Naive thymus-derived CD4-positive, alpha-beta T cell (primary cell): ENCODE measurements around the gene AXIN1. TPM values are rescaled to one million over a fixed set of nuclear protein-coding genes. Genes with fewer than 3 reads are reported as not detected.
A peak's percentile ranks its signal among the peaks of the same experiment; 100 is the strongest.

Source experiments
- ATAC-seq: fragments of 150-1000 bp; cut with Tn5 transposase; 2 replicates; pipeline ENCODE4 v1.10.0; 2021; ENCODE audit warnings: mild to moderate bottlenecking, moderate library complexity
- CTCF ChIA-PET: fragments of 350-600 bp; sonication (Branson Sonifier 250); formaldehyde crosslinking; loops from one replicate; lab custom pipeline; 2021; ENCODE audit warnings: antibody characterized with exemption; lab: Charles Lee
- POLR2A ChIA-PET: fragments of 350-600 bp; sonication (Branson Sonifier 250); formaldehyde crosslinking; loops from one replicate; lab custom pipeline; 2021; ENCODE audit warnings: antibody characterized with exemption, inconsistent platforms; lab: Charles Lee
- DNase-seq, 9 donors: peaks; one replicate each; pipeline versions ENCODE4 v3.0.0 to v3.0.0-alpha.2; 2020 to 2022; ENCODE audit warnings: mixed read lengths in 1 of 9
- H3K27ac ChIP-seq: one replicate; pipeline ENCODE4 v1.7.0; 2013; ENCODE audit warnings: mild to moderate bottlenecking, low read depth, low read length, moderate library complexity
- H3K27me3 ChIP-seq, 2 donors: one replicate each; pipeline ENCODE4 v1.7.0; 2013; ENCODE audit warnings: low read length in 2 of 2, mild to moderate bottlenecking in 2 of 2, moderate library complexity in 2 of 2; ENCODE audit not compliant: control insufficient read depth in 2 of 2, insufficient read depth in 2 of 2
- H3K36me3 ChIP-seq, 3 experiments: 1 replicate in 2 of 3; 2 replicates in 1 of 3; pipeline ENCODE4 v1.7.0; 2013; ENCODE audit warnings: low read length in 3 of 3, mild to moderate bottlenecking in 3 of 3, moderate library complexity in 1 of 3; ENCODE audit not compliant: insufficient read depth in 3 of 3, control insufficient read depth in 2 of 3
- H3K4me1 ChIP-seq, 2 donors: one replicate each; pipeline ENCODE4 v1.7.0; 2013; ENCODE audit warnings: low read length in 2 of 2, mild to moderate bottlenecking in 2 of 2, moderate library complexity in 1 of 2; ENCODE audit not compliant: control insufficient read depth in 2 of 2, insufficient read depth in 2 of 2
- H3K4me3 ChIP-seq: 2 replicates; pipeline ENCODE4 v1.7.0; 2013; ENCODE audit warnings: mild to moderate bottlenecking, low read length
- H3K9me3 ChIP-seq, 3 experiments: 1 replicate in 2 of 3; 2 replicates in 1 of 3; pipeline ENCODE4 v1.7.0; 2013; ENCODE audit warnings: low read length in 3 of 3; ENCODE audit not compliant: control insufficient read depth in 2 of 3
- H3K27ac Mint-ChIP-seq, 9 donors: one replicate each; pipeline ENCODE4 v1.8.0; 2020 to 2022; ENCODE audit warnings: mixed read lengths in 9 of 9, mild to moderate bottlenecking in 8 of 9, moderate library complexity in 5 of 9, inconsistent platforms in 2 of 9
- H3K27me3 Mint-ChIP-seq, 5 donors: one replicate each; pipeline ENCODE4 v1.8.0; 2021 to 2022; ENCODE audit warnings: mixed read lengths in 5 of 5, mild to moderate bottlenecking in 1 of 5
- H3K36me3 Mint-ChIP-seq, 5 donors: one replicate each; pipeline ENCODE4 v1.8.0; 2020 to 2022; ENCODE audit warnings: mixed read lengths in 5 of 5, mild to moderate bottlenecking in 3 of 5, inconsistent platforms in 1 of 5
- H3K4me1 Mint-ChIP-seq, 7 donors: one replicate each; pipeline ENCODE4 v1.8.0; 2020 to 2022; ENCODE audit warnings: mixed read lengths in 7 of 7, mild to moderate bottlenecking in 3 of 7, inconsistent platforms in 1 of 7
- H3K4me3 Mint-ChIP-seq, 10 donors: one replicate each; pipeline ENCODE4 v1.8.0; 2020 to 2022; ENCODE audit warnings: mild to moderate bottlenecking in 10 of 10, mixed read lengths in 10 of 10, moderate library complexity in 6 of 10, inconsistent platforms in 2 of 10
- H3K9me3 Mint-ChIP-seq, 11 donors: one replicate each; pipeline ENCODE4 v1.8.0; 2020 to 2022; ENCODE audit warnings: mixed read lengths in 11 of 11, mild to moderate bottlenecking in 4 of 11, inconsistent platforms in 1 of 11, moderate library complexity in 1 of 11
- intact Hi-C, 2 donors: fragments of 100-400 bp; cut with micrococcal nuclease; formaldehyde crosslinking; loops; one replicate each; pipeline ENCODE4 v1.15.1; 2023
- polyA plus RNA-seq, 2 donors: library from polyadenylated mRNA; unstranded; fragments of 300-500 nt; fragmentation: Illumina TruSeq; gene quantifications; one replicate each; pipeline ENCODE4 v1.2.3, GENCODE V29; 2021
- total RNA-seq, 6 experiments: library from RNA in 5 of 6; stranded (reverse) in 5 of 6; gene quantifications; 1 replicate in 5 of 6; 2 replicates in 1 of 6; pipeline ENCODE4 v1.2.3 and lab custom pipeline; 2021 to 2026

The AXIN1 gene
- total and polyA plus RNA-seq, 7 experiments from 2014 or later, result 1.2 to 45.9 (median 36.2) TPM

DNA sequence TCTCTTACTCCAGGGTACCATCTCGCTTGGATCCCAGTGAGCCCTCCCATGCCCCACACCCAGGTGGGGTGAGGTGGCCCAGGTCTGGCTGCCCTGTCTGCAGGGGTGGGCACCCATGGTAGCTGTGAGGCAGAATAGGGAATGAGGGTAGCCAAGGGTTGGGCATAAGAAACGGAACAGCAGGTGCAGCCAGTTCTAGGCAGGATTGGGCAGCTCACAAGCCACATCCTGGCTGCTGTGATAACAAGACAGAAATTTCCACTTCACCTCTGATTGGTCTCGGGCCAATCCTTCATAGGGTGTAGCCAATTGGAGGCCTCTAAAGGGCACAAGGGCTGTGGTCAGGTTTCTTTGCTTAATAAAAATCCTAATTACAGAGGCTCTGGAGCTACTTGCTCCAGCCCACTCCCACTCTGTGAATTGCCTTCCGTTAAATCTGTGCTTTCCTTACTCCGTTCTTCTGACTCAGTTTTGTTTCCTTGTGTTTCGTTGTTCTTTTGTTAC is 73.6 kb downstream of the AXIN1 start:
- H3K4me1 ChIP-seq, result peaks cover 0 to 7% of the 10 kb centered on the region in 2 donors
- H3K4me3 ChIP-seq, result no peak overlapping the region
- peaks cover 5 to 44% (median 13%) of the 10 kb centered on the region in 5 donors for H3K27me3 Mint-ChIP-seq
- H3K9me3 Mint-ChIP-seq, result peaks cover 0 to 2% (median 0%) of the 10 kb centered on the region in 11 donors
- peak; percentile 67 for ATAC-seq
- peak overlapping the region in 4 of 10 donors; percentile 0 to 45 (median 8) for H3K4me3 Mint-ChIP-seq
- no peaks in the 10 kb centered on the region for H3K9me3 ChIP-seq
- CTCF ChIA-PET, result no interaction called here
- peaks cover 0 to 12% (median 8%) of the 10 kb centered on the region in 7 donors for H3K4me1 Mint-ChIP-seq
- H3K36me3 Mint-ChIP-seq, result no peaks in the 10 kb centered on the region
- intact Hi-C loops, result loop anchor here in 1 of 2 donors (5.0 kb wide), 1 partner anchor 37 kb away; no protein-coding TSS in a partner anchor
- POLR2A ChIA-PET, result no interaction called here
- no peak overlapping the region for H3K27ac ChIP-seq
- DNase-seq, result peak in 7 of 9 donors; percentile 18 to 62 (median 47)
- H3K36me3 ChIP-seq, result no peaks in the 10 kb centered on the region
- peaks cover 0 to 3% of the 10 kb centered on the region in 2 donors for H3K27me3 ChIP-seq
- H3K27ac Mint-ChIP-seq, result no peak overlapping the region

DNA sequence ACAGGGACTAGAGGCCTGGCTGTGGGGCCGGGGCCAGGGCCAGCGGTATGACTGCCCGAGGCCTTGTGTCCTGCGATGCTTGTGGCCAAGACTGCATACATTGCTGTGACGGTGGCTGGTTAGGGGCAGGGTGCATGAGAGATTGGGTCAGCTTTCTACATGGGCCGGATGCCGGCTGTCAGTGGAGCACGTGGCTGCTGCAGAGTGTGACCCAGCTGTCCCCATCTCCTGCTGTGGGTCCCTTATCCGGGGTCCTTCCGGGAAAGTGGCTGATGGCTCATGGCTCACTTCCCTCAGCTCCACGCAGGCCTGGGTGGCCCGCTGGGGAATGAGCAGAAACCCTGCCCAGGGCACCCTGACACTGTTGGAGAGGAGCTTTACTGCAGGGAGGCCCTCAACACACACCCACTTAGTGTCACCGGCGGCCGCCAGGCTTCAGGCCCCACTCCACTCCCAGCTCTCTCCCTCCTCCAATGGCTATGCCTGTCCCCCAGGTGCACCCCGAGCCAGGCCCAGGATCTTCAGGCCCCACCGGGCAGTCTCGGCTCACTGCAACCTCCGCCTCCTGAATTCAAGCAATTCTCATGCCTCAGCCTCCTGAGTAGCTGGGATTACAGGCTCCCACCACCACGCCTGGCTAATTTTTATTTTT is 76.0 kb downstream of the AXIN1 start:
- H3K4me3 ChIP-seq, result no peak overlapping the region
- Mint-ChIP-seq H3K4me3 (peak overlapping the region; percentile 6 to 82 (median 60)), H3K27ac (peak overlapping the region in 1 of 9 donors; percentile 83), H3K36me3 (no peaks in the 10 kb centered on the region), H3K9me3 (peaks cover 0 to 2% (median 0%) of the 10 kb centered on the region in 11 donors), H3K27me3 (peaks cover 5 to 41% (median 13%) of the 10 kb centered on the region in 5 donors), H3K4me1 (peaks cover 0 to 12% (median 8%) of the 10 kb centered on the region in 7 donors)
- ATAC-seq (no peak), DNase-seq (no peak)
- CTCF ChIA-PET, result no interaction called here
- no peaks in the 10 kb centered on the region for H3K9me3 ChIP-seq
- peaks cover 0 to 3% of the 10 kb centered on the region in 2 donors for H3K27me3 ChIP-seq
- no peak overlapping the region for H3K27ac ChIP-seq
- H3K36me3 ChIP-seq, result no peaks in the 10 kb centered on the region
- intact Hi-C loops, result loop anchor here in 1 of 2 donors (5.0 kb wide), 1 partner anchor 34 kb away; no protein-coding TSS in a partner anchor
- POLR2A ChIA-PET, result no interaction called here
- H3K4me1 ChIP-seq, result peaks cover 0 to 7% of the 10 kb centered on the region in 2 donors

DNA sequence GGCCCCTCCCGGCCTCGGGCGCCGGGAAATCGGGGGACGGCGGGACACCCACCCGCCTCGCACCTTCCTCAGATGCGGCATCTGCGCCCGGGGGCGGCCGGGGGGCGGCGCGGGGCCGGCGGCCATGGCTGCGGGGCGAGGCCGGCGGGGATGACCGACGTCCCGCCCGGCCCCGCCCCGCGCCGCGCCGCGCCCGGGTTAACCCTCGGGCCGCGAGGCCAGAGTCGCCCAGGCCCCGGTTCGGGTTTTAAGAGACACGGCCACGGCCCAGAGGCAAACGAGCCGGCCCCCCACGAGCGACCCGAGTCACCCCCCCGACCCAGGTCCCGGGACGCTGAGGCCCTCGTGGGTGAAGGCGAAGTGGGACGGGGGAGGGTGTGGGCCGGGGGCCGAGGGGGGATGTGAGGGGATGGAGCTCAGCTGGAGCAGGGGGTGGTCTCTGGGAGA is 76.7 kb downstream of the AXIN1 start, which contains the start of gene RGS11:
RGS11 (minus strand) TSS at position 159 of the 447 bp plus-strand sequence; CDS start at position 126, 33 bp downstream.
- Histone ChIP-seq H3K36me3 (no peaks in the 10 kb centered on the region), H3K4me3 (no peak within 1 kb of the TSS), H3K9me3 (no peaks in the 10 kb centered on the region), H3K27me3 (peaks cover 0 to 3% of the 10 kb centered on the region in 2 donors), H3K27ac (no peak within 1 kb of the TSS), H3K4me1 (peaks cover 0 to 7% of the 10 kb centered on the region in 2 donors)
- peaks cover 5 to 37% (median 13%) of the 10 kb centered on the region in 5 donors for H3K27me3 Mint-ChIP-seq
- peaks cover 0 to 12% (median 8%) of the 10 kb centered on the region in 7 donors for H3K4me1 Mint-ChIP-seq
- intact Hi-C loops, result loop anchor here in 1 of 2 donors (5.0 kb wide), 1 partner anchor 34 kb away; no protein-coding TSS in a partner anchor
- ATAC-seq, result no peak
- peaks cover 0 to 2% (median 0%) of the 10 kb centered on the region in 11 donors for H3K9me3 Mint-ChIP-seq
- no peak for DNase-seq
- peak within 1 kb of the TSS in 1 of 9 donors; percentile 83 for H3K27ac Mint-ChIP-seq
- no peaks in the 10 kb centered on the region for H3K36me3 Mint-ChIP-seq
- POLR2A ChIA-PET, result no interaction called here
- CTCF ChIA-PET, result no interaction called here
- H3K4me3 Mint-ChIP-seq, result peak within 1 kb of the TSS; percentile 10 to 82 (median 60)

DNA sequence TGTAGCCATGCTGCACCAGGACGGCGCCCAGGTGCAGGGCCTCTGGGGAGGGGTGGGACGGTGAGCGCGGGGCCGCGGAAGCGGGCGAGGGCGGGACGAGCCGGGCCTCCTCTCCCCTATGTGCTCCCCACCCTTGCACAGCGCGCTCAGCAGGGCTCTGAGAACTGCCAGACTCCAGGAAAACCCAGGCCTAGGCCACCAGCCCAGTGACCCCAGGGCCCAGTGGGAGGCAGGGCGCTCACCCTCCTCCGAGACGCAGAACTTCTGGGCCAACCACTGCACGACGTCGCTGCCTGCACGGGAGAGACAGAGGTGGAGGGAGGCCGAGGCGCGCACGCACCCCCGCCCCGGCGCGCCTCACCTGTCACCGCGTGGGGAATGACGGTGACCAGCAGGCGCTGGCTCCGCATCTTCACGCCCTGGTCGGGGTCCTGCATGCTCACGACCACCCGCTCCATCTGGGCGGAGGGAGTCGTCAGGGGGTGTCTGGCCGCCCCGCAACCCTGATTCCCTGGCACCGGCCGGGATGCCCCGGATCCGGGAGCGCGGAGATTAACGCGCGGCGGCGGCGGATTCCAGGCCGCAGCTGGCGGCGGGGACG is 77.4 kb downstream of the AXIN1 start:
- H3K4me3 Mint-ChIP-seq, result peak overlapping the region; percentile 10 to 79 (median 58)
- H3K9me3 Mint-ChIP-seq, result peaks cover 0 to 2% (median 0%) of the 10 kb centered on the region in 11 donors
- intact Hi-C loops, result loop anchor here in 1 of 2 donors (5.0 kb wide), 1 partner anchor 33 kb away; no protein-coding TSS in a partner anchor
- H3K36me3 ChIP-seq, result no peaks in the 10 kb centered on the region
- peak in 3 of 9 donors; percentile 16 to 25 (median 18) for DNase-seq
- peaks cover 0 to 7% of the 10 kb centered on the region in 2 donors for H3K4me1 ChIP-seq
- peaks cover 5 to 37% (median 13%) of the 10 kb centered on the region in 5 donors for H3K27me3 Mint-ChIP-seq
- ChIA-PET CTCF (no interaction called here), POLR2A (no interaction called here)
- H3K36me3 Mint-ChIP-seq, result no peaks in the 10 kb centered on the region
- no peak overlapping the region for H3K27ac Mint-ChIP-seq
- no peak overlapping the region for H3K4me3 ChIP-seq
- H3K9me3 ChIP-seq, result no peaks in the 10 kb centered on the region
- peaks cover 0 to 3% of the 10 kb centered on the region in 2 donors for H3K27me3 ChIP-seq
- peaks cover 0 to 12% (median 8%) of the 10 kb centered on the region in 7 donors for H3K4me1 Mint-ChIP-seq
- H3K27ac ChIP-seq, result no peak overlapping the region
- peak; percentile 34 for ATAC-seq

DNA sequence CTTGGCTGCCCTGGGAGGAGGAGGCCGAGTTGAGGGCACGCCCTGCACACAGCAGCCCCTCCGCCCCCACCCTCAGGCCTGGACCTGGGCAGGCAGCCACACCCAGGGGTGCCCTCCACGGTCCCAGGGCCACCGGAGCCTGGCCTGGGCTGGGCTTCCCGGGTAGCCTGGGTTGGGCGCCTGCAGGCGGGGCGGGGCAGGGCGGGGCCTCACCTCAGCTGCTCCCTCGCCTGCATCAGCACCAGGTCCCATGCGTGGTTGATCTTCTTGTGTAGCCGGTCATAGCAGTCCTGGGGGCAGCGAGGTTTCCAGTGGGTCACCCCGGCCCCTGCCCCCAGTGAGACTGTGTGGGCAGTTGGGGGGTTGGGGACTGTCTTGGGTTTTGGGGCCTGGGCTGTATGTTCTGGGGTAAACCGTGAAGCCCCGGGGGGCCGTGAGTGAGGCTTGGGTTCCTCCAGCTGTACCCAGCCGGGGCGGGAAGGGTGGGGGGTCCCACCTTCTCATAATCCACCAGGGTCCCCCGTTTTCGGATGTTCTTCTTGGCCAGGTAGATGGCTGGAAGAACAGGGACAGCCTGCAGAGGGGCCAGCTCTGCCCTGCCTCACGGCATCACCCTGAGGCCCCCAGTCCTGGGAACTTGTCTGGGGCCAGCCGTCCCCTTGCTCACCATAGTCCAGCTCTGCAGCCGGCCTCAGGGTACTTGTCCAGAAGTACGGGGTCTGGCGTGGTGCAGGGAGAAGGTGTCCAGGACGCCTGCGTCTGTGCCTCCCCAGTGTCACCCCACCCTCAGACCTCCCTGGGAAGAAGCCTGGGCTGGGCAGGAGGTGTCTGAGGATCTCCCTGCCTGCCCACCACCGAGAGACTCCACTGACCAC is 78.7 kb downstream of the AXIN1 start:
- DNase-seq (no peak), ATAC-seq (no peak)
- Mint-ChIP-seq H3K9me3 (peaks cover 0 to 2% (median 0%) of the 10 kb centered on the region in 11 donors), H3K4me1 (peaks cover 0 to 6% (median 2%) of the 10 kb centered on the region in 7 donors), H3K27me3 (peaks cover 0 to 31% (median 12%) of the 10 kb centered on the region in 5 donors), H3K4me3 (no peak overlapping the region), H3K27ac (no peak overlapping the region), H3K36me3 (no peaks in the 10 kb centered on the region)
- Histone ChIP-seq H3K9me3 (no peaks in the 10 kb centered on the region), H3K27ac (no peak overlapping the region), H3K27me3 (peaks cover 0 to 3% of the 10 kb centered on the region in 2 donors), H3K4me1 (peaks cover 0 to under 1% of the 10 kb centered on the region in 2 donors), H3K36me3 (no peaks in the 10 kb centered on the region), H3K4me3 (no peak overlapping the region)
- POLR2A ChIA-PET, result no interaction called here
- intact Hi-C loops, result no loop called here
- CTCF ChIA-PET, result no interaction called here
